ENCODE measurements around the gene CRIM1.

DNA sequence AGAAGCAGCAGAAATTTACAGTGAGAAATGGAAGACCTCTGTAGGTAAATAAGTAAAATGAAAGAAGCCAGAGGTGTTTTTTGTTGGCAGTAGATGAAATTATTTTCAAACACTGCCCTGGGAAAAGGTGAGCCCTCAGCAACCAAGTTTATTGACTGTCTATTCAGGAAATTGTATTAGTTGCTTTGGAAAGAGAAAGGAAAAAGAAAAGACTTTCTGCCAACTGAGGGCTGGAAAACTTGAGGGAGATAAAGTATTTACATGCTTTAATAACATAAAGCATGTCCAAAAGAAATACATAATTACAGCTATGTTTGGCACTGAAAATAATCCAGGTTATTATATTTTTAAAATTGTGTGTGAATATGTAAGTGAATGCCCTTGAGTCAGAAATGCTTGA is 14.7 kb downstream of the CRIM1 start:
- TF ChIP-seq, protein P1, sequence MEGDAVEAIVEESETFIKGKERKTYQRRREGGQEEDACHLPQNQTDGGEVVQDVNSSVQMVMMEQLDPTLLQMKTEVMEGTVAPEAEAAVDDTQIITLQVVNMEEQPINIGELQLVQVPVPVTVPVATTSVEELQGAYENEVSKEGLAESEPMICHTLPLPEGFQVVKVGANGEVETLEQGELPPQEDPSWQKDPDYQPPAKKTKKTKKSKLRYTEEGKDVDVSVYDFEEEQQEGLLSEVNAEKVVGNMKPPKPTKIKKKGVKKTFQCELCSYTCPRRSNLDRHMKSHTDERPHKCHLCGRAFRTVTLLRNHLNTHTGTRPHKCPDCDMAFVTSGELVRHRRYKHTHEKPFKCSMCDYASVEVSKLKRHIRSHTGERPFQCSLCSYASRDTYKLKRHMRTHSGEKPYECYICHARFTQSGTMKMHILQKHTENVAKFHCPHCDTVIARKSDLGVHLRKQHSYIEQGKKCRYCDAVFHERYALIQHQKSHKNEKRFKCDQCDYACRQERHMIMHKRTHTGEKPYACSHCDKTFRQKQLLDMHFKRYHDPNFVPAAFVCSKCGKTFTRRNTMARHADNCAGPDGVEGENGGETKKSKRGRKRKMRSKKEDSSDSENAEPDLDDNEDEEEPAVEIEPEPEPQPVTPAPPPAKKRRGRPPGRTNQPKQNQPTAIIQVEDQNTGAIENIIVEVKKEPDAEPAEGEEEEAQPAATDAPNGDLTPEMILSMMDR (IDR thresholded peaks at IDR 0.05 in 4 of 5, conservative IDR thresholded peaks at IDR 0.05 in 1 of 5) = no peak
- TF ChIP-seq POLR2A (IDR thresholded peaks at IDR 0.05) = no peak
